Measurements from ENCODE around the gene PFDN6.

GRCh38 chr6:33278392-33278741, 11.0 kb upstream of the PFDN6 start:
- no peak for TF ChIP-seq SP1 (IDR thresholded peaks at IDR 0.05)
- no peak for TF ChIP-seq FOXM1 (IDR thresholded peaks at IDR 0.05; ENCODE audit: borderline replicate concordance)
- no peak for TF ChIP-seq LEF1 (IDR thresholded peaks at IDR 0.05; ENCODE audit: borderline replicate concordance)
- no peak for TF ChIP-seq ZNF384 (IDR thresholded peaks at IDR 0.05)
- TF ChIP-seq NFRKB (IDR thresholded peaks at IDR 0.05): no peak
- no peak for TF ChIP-seq FOXK2 (IDR thresholded peaks at IDR 0.05)
- TF ChIP-seq ELF4 (IDR thresholded peaks at IDR 0.05): no peak
- TF ChIP-seq, protein P1, sequence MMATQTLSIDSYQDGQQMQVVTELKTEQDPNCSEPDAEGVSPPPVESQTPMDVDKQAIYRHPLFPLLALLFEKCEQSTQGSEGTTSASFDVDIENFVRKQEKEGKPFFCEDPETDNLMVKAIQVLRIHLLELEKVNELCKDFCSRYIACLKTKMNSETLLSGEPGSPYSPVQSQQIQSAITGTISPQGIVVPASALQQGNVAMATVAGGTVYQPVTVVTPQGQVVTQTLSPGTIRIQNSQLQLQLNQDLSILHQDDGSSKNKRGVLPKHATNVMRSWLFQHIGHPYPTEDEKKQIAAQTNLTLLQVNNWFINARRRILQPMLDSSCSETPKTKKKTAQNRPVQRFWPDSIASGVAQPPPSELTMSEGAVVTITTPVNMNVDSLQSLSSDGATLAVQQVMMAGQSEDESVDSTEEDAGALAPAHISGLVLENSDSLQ (IDR thresholded peaks at IDR 0.05): no peak
- no peak for TF ChIP-seq TARDBP (IDR thresholded peaks at IDR 0.05)
- no peak for TF ChIP-seq CTBP1 (IDR thresholded peaks at IDR 0.05; ENCODE audit: borderline replicate concordance)
- TF ChIP-seq ARNT (IDR thresholded peaks at IDR 0.05): no peak
- TF ChIP-seq SUZ12 (IDR thresholded peaks at IDR 0.05): no peak
- no peak for TF ChIP-seq BHLHE40 (IDR thresholded peaks at IDR 0.05; ENCODE audit: borderline replicate concordance)
